CD4-positive, alpha-beta T cell treated with Interferon alpha-2 for 1 hour (primary cell): Measurements from ENCODE around the gene CXCL11.
A peak's percentile ranks its signal among the peaks of the same experiment; 100 is the strongest.
"Not testable (repeated sequence)": the region's sequence is repeated elsewhere in the genome, so short reads cannot be mapped to it uniquely, and the experiment has no call there.

ENCODE experiments used
- DNase-seq, 2 donors: peaks; one replicate each; pipeline ENCODE4 v3.0.0-alpha.2; 2020 to 2022

Gene CXCL11

GRCh38 chr4:76000279-76000678 is 35.6 kb downstream of the CXCL11 start:
- no peak for DNase-seq

- not testable (repeated sequence) for DNase-seq
Observed at GRCh38 chr4:75998525-75999147, 37.2 kb downstream of the CXCL11 start.

GRCh38 chr4:75997946-75998345 is 37.9 kb downstream of the CXCL11 start:
- no peak for DNase-seq

GRCh38 chr4:75997081-75997480 is 38.8 kb downstream of the CXCL11 start:
- DNase-seq = no peak

GRCh38 chr4:75995727-75996126 is 40.1 kb downstream of the CXCL11 start:
- DNase-seq = peak in 1 of 2 donors; percentile 66

- DNase-seq = no peak
Observed at GRCh38 chr4:75992462-75992861, 43.4 kb downstream of the CXCL11 start.

GRCh38 chr4:75989846-75990528 is 45.9 kb downstream of the CXCL11 start:
- peak in 1 of 2 donors; percentile 12 for DNase-seq

GRCh38 chr4:75985116-75985515 is 50.8 kb downstream of the CXCL11 start:
- DNase-seq = no peak
